ENCODE data around the gene SRXN1.

Gene SRXN1

DNA sequence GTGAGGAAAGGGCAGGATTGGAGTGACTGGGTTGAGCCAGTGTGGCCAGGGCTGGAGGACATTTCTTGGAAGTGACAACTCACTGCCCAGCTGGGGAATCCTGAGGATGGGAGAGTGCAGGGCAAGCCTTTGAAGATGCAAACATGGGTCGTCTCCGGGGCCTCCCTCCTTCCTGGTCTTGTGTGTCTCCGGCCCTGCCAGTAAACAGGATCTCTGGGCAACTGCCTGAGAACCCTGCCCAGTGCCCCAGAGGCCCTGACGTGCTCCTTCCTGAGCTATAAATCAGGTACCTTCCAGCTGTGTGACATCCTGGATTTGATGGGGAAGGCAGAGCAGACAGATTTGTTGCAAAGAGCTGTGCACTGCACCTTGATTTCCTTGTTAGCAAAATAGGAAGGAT, 30.0 kb downstream of the SRXN1 start:
- Histone ChIP-seq H3K9ac (ENCODE audit: low read depth, low read length) (no peak overlapping the region), H3K79me2 (ENCODE audit: insufficient read depth, low read length) (no peaks in the 10 kb centered on the region)
- DNase-seq = no peak

DNA sequence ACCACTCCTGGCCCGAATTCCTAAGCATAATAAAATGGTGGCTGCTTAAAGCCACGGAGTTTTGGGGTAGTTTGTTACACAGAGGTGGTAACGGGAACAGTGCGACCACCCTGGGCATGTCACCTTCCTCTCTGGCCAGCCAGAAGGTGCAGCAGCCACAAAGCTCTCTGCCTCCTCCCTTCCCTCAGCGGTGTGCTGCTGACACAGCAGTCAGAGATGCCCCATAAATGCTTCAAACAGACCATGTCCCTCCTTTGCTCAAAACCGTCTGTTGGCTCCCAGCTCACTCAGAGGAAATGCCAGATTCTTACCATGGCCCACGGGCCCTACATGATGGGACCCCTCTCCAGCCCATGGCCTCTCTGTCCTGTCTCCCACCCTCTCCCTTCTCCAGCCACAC, 30.8 kb downstream of the SRXN1 start:
- no peak overlapping the region for H3K9ac ChIP-seq (ENCODE audit: low read depth, low read length)
- no peaks in the 10 kb centered on the region for H3K9me3 ChIP-seq (ENCODE audit: insufficient read depth, low read length, severe bottlenecking)
- H3K4me1 ChIP-seq (ENCODE audit: insufficient read depth, low read length) = no peaks in the 10 kb centered on the region
- no peaks in the 10 kb centered on the region for H3K36me3 ChIP-seq (ENCODE audit: insufficient read depth, low read length)
- no peak overlapping the region for H2AFZ ChIP-seq (ENCODE audit: low read depth, low read length)
- H3K4me2 ChIP-seq (ENCODE audit: insufficient read depth, low read length) = no peak overlapping the region
- no peak for ATAC-seq (ENCODE audit: insufficient read depth, low read depth)
- no peaks in the 10 kb centered on the region for H4K20me1 ChIP-seq (ENCODE audit: insufficient read depth, low read length)
- H3K4me3 ChIP-seq (ENCODE audit: low read depth in 1 of 2, low read length in 2 of 2) = no peak overlapping the region
- no peak overlapping the region for H3K27ac ChIP-seq (ENCODE audit: low read length)
- DNase-seq = no peak
- H3K79me2 ChIP-seq (ENCODE audit: insufficient read depth, low read length) = no peaks in the 10 kb centered on the region
- TF ChIP-seq, protein P1, sequence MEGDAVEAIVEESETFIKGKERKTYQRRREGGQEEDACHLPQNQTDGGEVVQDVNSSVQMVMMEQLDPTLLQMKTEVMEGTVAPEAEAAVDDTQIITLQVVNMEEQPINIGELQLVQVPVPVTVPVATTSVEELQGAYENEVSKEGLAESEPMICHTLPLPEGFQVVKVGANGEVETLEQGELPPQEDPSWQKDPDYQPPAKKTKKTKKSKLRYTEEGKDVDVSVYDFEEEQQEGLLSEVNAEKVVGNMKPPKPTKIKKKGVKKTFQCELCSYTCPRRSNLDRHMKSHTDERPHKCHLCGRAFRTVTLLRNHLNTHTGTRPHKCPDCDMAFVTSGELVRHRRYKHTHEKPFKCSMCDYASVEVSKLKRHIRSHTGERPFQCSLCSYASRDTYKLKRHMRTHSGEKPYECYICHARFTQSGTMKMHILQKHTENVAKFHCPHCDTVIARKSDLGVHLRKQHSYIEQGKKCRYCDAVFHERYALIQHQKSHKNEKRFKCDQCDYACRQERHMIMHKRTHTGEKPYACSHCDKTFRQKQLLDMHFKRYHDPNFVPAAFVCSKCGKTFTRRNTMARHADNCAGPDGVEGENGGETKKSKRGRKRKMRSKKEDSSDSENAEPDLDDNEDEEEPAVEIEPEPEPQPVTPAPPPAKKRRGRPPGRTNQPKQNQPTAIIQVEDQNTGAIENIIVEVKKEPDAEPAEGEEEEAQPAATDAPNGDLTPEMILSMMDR (IDR thresholded peaks at IDR 0.05; ENCODE audit: borderline replicate concordance, extremely low read depth, low read length, poor library complexity, severe bottlenecking) = no peak
- TF ChIP-seq EZH2 (IDR thresholded peaks at IDR 0.05; ENCODE audit: borderline replicate concordance, low read depth, low read length, severe bottlenecking) = no peak
- peaks cover 19% of the 10 kb centered on the region for H3K27me3 ChIP-seq (ENCODE audit: insufficient read depth, low read length, poor library complexity)

More for the DNA sequence above, 30.0 kb downstream of the SRXN1 start:
- Histone ChIP-seq H3K4me1 (ENCODE audit: insufficient read depth, low read length) (no peaks in the 10 kb centered on the region), H3K36me3 (ENCODE audit: insufficient read depth, low read length) (no peaks in the 10 kb centered on the region), H3K9me3 (ENCODE audit: insufficient read depth, low read length, severe bottlenecking) (no peaks in the 10 kb centered on the region), H3K27me3 (ENCODE audit: insufficient read depth, low read length, poor library complexity) (peaks cover 16% of the 10 kb centered on the region), H3K4me3 (ENCODE audit: low read depth in 1 of 2, low read length in 2 of 2) (no peak overlapping the region), H3K27ac (ENCODE audit: low read length) (no peak overlapping the region), H2AFZ (ENCODE audit: low read depth, low read length) (no peak overlapping the region), H3K4me2 (ENCODE audit: insufficient read depth, low read length) (no peak overlapping the region), H4K20me1 (ENCODE audit: insufficient read depth, low read length) (no peaks in the 10 kb centered on the region)
- ATAC-seq (ENCODE audit: insufficient read depth, low read depth) = no peak
- TF ChIP-seq EZH2 (IDR thresholded peaks at IDR 0.05; ENCODE audit: borderline replicate concordance, low read depth, low read length, severe bottlenecking) = no peak
- TF ChIP-seq, protein P1 (IDR thresholded peaks at IDR 0.05; ENCODE audit: borderline replicate concordance, extremely low read depth, low read length, poor library complexity, severe bottlenecking) = no peak

DNA sequence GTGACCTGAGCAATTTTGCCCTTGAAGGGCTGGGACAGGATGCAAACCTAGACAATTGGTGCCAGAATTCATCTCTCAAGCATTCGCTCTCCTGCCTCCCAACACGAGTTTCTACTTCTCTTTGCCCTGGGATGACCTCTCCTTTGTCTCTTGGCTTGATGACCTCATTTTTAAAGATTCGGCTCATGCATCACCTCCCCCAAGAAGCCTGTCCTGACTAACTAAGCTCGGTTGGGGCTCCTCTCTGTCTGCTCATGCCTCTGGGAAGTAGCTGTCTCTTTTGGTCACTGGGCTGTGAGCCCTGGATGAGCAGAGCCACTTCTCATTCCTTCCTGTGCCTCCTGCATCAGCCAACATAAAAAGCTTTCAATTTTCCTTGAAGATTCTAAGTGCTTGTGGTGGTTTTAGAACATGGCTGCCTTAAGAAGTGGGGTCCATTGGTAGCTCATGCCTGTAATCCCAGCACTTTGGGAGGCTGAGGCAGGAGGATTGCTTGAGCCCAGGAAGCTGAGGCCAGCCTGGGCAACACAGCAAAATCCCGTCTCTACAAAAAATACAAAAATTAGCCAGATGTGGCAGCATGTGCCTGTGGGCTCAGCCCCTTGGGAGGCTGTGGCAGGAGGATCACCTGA, 31.8 kb downstream of the SRXN1 start:
- no peak for DNase-seq
- H3K79me2 ChIP-seq (ENCODE audit: insufficient read depth, low read length) = no peaks in the 10 kb centered on the region
- H3K4me2 ChIP-seq (ENCODE audit: insufficient read depth, low read length) = no peak overlapping the region
- no peaks in the 10 kb centered on the region for H4K20me1 ChIP-seq (ENCODE audit: insufficient read depth, low read length)
- no peaks in the 10 kb centered on the region for H3K9me3 ChIP-seq (ENCODE audit: insufficient read depth, low read length, severe bottlenecking)
- peaks cover 22% of the 10 kb centered on the region for H3K27me3 ChIP-seq (ENCODE audit: insufficient read depth, low read length, poor library complexity)
- TF ChIP-seq, protein P1 (IDR thresholded peaks at IDR 0.05; ENCODE audit: borderline replicate concordance, extremely low read depth, low read length, poor library complexity, severe bottlenecking) = no peak
- no peak for TF ChIP-seq EZH2 (IDR thresholded peaks at IDR 0.05; ENCODE audit: borderline replicate concordance, low read depth, low read length, severe bottlenecking)
- no peaks in the 10 kb centered on the region for H3K36me3 ChIP-seq (ENCODE audit: insufficient read depth, low read length)
- H3K4me1 ChIP-seq (ENCODE audit: insufficient read depth, low read length) = no peaks in the 10 kb centered on the region
- no peak for ATAC-seq (ENCODE audit: insufficient read depth, low read depth)
- H3K9ac ChIP-seq (ENCODE audit: low read depth, low read length) = no peak overlapping the region
- no peak overlapping the region for H3K27ac ChIP-seq (ENCODE audit: low read length)
- no peak overlapping the region for H2AFZ ChIP-seq (ENCODE audit: low read depth, low read length)
- no peak overlapping the region for H3K4me3 ChIP-seq (ENCODE audit: low read depth in 1 of 2, low read length in 2 of 2)
